ENCODE data around the gene CCS. TPM values are rescaled to one million over a fixed set of nuclear protein-coding genes. Genes with fewer than 3 reads are reported as not detected.
A peak's percentile ranks its signal among the peaks of the same experiment; 100 is the strongest.

Gene CCS
- total and polyA plus RNA-seq, 9 of the 15 experiments (the other 6 are each of a cell fraction or from before 2014, with no cell fraction given): 1.1 to 46.6 (median 26.8) TPM

DNA sequence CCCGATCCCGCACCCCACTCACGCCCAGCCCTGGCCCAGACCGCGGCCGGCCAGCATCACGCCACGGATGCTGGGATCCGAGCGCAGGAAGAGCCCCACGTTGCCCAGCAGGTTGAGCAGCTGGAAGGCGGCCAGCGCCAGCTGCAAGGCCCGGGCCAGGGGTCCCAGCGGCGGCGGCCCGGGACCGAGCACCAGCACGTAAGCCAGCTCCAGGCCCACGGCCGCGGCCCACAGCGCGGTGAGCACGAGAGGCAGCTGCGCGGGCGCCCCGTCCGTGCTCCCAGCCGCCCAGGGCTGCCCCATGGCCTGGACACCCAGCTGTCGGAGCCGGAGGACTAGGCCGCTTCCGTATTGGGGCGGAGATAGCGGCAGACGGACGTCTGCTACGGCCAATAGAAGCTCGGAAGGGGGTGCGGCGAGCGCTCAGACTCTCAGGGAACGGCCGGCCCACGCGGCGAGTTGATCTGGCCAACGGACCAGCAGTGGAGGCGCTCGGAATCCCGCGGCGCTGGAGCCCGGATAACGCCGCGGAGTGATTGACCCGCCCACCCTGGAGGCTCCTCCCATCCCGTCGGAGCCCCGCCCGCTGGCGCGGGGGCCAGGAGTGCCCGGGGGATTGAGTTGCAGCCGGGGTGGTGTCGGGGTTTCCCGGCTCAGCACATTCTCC, 47.2 kb upstream of the CCS start, which contains the start of gene ZDHHC24 (continued):
- TF ChIP-seq ZNF764 (CRISPR knock-in tag; IDR thresholded peaks at IDR 0.05; ENCODE audit: low read depth) (no peak), TFAP4 (CRISPR knock-in tag; IDR thresholded peaks at IDR 0.05; ENCODE audit: borderline replicate concordance) (peak; percentile 97), GTF2F1 (IDR thresholded peaks at IDR 0.05; ENCODE audit: low read depth, low read length) (no peak), MTA3 (IDR thresholded peaks at IDR 0.05; ENCODE audit: borderline replicate concordance) (peak; percentile 32; the same call in 1 of the 2 replicates), ZNF23 (CRISPR knock-in tag; IDR thresholded peaks at IDR 0.05) (no peak), CREB1 (IDR thresholded peaks at IDR 0.05) (peak; percentile 48), CREB1 (CRISPR knock-in tag; IDR thresholded peaks at IDR 0.05) (no peak; the same call in 1 of the 2 replicates), HDAC3 (IDR thresholded peaks at IDR 0.05; ENCODE audit: borderline replicate concordance, partially characterized antibody) (no peak), ZNF12 (CRISPR knock-in tag; IDR thresholded peaks at IDR 0.05) (peak; percentile 77; the same call in 1 of the 2 replicates), FUS (optimal IDR thresholded peaks at IDR 0.05; ENCODE audit: low read depth, low read length) (peak; percentile 36), E2F5 (CRISPR knock-in tag; IDR thresholded peaks at IDR 0.05) (no peak), ZNF134 (CRISPR knock-in tag; conservative IDR thresholded peaks at IDR 0.05) (no peak), ZSCAN29 (IDR thresholded peaks at IDR 0.05) (no peak), ZFP1 (CRISPR knock-in tag; IDR thresholded peaks at IDR 0.05) (no peak), HMG20B (CRISPR knock-in tag; IDR thresholded peaks at IDR 0.05) (no peak), ARHGAP35 (IDR thresholded peaks at IDR 0.05; ENCODE audit: partially characterized antibody) (no peak), ZSCAN32 (CRISPR knock-in tag; IDR thresholded peaks at IDR 0.05) (no peak), GABPB2 (CRISPR knock-in tag; conservative IDR thresholded peaks at IDR 0.05) (no peak)
- TF ChIP-seq, protein P1, sequence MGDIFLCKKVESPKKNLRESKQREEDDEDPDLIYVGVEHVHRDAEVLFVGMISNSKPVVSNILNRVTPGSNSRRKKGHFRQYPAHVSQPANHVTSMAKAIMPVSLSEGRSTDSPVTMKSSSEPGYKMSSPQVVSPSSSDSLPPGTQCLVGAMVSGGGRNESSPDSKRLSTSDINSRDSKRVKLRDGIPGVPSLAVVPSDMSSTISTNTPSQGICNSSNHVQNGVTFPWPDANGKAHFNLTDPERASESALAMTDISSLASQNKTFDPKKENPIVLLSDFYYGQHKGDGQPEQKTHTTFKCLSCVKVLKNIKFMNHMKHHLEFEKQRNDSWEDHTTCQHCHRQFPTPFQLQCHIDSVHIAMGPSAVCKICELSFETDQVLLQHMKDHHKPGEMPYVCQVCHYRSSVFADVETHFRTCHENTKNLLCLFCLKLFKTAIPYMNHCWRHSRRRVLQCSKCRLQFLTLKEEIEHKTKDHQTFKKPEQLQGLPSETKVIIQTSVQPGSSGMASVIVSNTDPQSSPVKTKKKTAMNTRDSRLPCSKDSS (IDR thresholded peaks at IDR 0.05; ENCODE audit: low read depth, partially characterized antibody): no peak
- TF ChIP-seq, protein P2, sequence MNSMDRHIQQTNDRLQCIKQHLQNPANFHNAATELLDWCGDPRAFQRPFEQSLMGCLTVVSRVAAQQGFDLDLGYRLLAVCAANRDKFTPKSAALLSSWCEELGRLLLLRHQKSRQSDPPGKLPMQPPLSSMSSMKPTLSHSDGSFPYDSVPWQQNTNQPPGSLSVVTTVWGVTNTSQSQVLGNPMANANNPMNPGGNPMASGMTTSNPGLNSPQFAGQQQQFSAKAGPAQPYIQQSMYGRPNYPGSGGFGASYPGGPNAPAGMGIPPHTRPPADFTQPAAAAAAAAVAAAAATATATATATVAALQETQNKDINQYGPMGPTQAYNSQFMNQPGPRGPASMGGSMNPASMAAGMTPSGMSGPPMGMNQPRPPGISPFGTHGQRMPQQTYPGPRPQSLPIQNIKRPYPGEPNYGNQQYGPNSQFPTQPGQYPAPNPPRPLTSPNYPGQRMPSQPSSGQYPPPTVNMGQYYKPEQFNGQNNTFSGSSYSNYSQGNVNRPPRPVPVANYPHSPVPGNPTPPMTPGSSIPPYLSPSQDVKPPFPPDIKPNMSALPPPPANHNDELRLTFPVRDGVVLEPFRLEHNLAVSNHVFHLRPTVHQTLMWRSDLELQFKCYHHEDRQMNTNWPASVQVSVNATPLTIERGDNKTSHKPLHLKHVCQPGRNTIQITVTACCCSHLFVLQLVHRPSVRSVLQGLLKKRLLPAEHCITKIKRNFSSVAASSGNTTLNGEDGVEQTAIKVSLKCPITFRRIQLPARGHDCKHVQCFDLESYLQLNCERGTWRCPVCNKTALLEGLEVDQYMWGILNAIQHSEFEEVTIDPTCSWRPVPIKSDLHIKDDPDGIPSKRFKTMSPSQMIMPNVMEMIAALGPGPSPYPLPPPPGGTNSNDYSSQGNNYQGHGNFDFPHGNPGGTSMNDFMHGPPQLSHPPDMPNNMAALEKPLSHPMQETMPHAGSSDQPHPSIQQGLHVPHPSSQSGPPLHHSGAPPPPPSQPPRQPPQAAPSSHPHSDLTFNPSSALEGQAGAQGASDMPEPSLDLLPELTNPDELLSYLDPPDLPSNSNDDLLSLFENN (IDR thresholded peaks at IDR 0.05; ENCODE audit: low read depth in 2 of 2, low read length in 2 of 2): no peak
